Duodenal mucosa (tissue), 2 donors: Measurements from ENCODE around the gene PTPRJ.

ENCODE experiments used
- H3K27ac ChIP-seq: one replicate; pipeline ENCODE4 v1.7.0; 2013; ENCODE audit warnings: low read depth, low read length
- H3K27me3 ChIP-seq, 2 donors: one replicate each; pipeline ENCODE4 v1.7.0; 2013; ENCODE audit warnings: low read length in 2 of 2, control low read depth in 1 of 2; ENCODE audit not compliant: insufficient read depth in 2 of 2, control insufficient read depth in 1 of 2
- H3K36me3 ChIP-seq, 2 donors: one replicate each; pipeline ENCODE4 v1.7.0; 2013; ENCODE audit warnings: low read length in 2 of 2, control low read depth in 1 of 2; ENCODE audit not compliant: insufficient read depth in 2 of 2, control insufficient read depth in 1 of 2
- H3K4me1 ChIP-seq, 2 donors: one replicate each; pipeline ENCODE4 v1.7.0; 2013; ENCODE audit warnings: low read length in 2 of 2, control low read depth in 1 of 2; ENCODE audit not compliant: insufficient read depth in 2 of 2, control insufficient read depth in 1 of 2
- H3K4me3 ChIP-seq, 2 donors: one replicate each; pipeline ENCODE4 v1.7.0; 2013; ENCODE audit warnings: low read length in 2 of 2, low read depth in 1 of 2
- H3K9ac ChIP-seq, 2 donors: one replicate each; pipeline ENCODE4 v1.7.0; 2013; ENCODE audit warnings: low read length in 2 of 2, low read depth in 1 of 2
- H3K9me3 ChIP-seq, 2 donors: one replicate each; pipeline ENCODE4 v1.7.0; 2013; ENCODE audit warnings: low read length in 2 of 2, control low read depth in 1 of 2; ENCODE audit not compliant: control insufficient read depth in 1 of 2

PTPRJ gene

DNA sequence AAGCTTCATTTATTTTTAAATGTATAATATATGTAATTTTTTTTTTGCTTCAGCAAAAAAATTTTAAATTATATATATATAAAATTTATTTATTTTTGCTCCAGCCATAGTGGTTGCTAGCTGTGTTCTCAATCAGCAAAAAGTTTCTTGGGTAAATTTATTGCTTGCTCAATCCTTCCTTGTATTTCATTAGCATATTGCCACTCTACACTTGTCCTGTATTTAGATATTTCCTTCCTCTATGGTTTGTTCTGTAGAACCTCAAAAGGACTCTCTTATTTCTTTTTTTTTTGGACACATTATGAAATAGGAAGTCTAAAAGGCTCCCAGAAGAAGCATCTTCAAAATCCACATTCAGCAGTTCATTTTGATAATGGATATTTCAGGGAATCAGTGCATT, 2.3 kb downstream of the PTPRJ start:
- H3K27me3 ChIP-seq = no peaks in the 10 kb centered on the region
- H3K9me3 ChIP-seq = no peaks in the 10 kb centered on the region
- H3K4me3 ChIP-seq = no peak overlapping the region
- H3K9ac ChIP-seq = no peak overlapping the region
- H3K27ac ChIP-seq = no peak overlapping the region
- H3K4me1 ChIP-seq = peaks cover 40% of the 10 kb centered on the region in 2 donors
- H3K36me3 ChIP-seq = no peaks in the 10 kb centered on the region

DNA sequence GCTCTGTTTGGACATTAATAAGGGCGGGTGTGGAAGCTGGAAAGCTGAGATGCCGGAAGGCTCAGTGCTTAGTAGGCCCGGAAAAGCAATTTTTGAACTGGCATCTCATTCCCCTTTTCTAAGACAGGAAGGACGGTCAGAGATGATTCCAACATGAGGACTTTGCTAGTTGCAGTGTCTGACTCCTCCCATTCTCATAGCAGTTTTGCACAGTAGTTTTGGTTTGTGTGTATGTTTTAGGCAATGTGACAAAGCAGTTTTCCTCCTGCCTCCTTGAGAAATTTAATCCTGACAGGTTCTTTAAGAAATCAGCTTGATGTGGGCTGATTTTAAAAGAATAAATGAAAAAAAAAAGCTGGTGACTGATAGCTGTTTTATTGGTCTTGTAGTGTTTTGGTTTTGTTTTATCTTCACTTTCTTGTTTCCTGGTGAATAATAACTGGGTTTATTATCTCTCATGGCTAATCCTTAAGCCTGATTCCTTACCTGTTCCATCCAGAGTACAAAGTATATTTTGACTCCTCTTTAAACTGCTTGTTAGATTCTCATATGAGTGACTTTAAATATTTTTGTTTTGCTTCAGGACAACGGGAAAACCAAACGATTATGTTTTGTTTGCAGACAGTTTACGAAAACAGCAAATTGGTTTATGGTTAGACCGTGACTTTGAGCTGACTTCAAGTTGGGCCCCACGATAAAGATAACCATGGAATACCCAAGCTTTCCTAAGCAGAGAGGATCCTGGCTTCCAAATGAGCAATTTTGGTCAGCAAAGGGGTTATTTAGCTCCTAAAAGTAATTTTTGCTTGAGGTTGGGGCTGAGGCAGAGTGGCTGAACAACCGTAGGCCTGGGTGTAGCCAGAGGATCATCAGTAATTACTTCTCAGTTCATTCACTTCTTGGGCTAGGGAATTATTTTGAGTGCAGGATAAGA, 3.4 kb downstream of the PTPRJ start:
- Histone ChIP-seq H3K27ac (peak overlapping the region; percentile 4), H3K9me3 (no peaks in the 10 kb centered on the region), H3K4me3 (peak overlapping the region in 1 of 2 donors; percentile 51), H3K27me3 (no peaks in the 10 kb centered on the region), H3K9ac (peak overlapping the region in 1 of 2 donors; percentile 34), H3K36me3 (no peaks in the 10 kb centered on the region), H3K4me1 (peaks cover 49 to 51% of the 10 kb centered on the region in 2 donors)

DNA sequence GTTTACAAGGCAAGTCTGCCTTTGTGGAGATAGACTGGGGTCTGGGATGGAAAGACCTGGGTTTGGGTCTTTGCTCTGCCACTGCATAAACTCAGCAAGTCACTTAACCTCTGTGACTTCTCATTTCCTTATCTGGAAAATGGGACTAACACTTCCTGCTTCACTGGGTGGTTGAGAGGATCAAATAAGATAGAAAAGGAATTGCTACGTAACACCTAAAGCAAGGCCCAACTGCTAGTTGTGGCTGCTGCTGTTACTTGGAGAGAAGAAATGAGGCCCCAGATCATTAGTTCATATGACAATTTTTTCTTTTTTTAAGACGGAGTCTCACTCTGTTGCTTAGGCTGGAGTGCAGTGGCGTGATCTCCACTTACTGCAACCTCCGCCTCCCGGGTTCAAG, 5.9 kb downstream of the PTPRJ start:
- Histone ChIP-seq H3K27me3 (no peaks in the 10 kb centered on the region), H3K4me1 (peaks cover 43 to 55% of the 10 kb centered on the region in 2 donors), H3K9ac (no peak overlapping the region), H3K36me3 (no peaks in the 10 kb centered on the region), H3K9me3 (no peaks in the 10 kb centered on the region), H3K4me3 (no peak overlapping the region), H3K27ac (peak overlapping the region; percentile 13)

DNA sequence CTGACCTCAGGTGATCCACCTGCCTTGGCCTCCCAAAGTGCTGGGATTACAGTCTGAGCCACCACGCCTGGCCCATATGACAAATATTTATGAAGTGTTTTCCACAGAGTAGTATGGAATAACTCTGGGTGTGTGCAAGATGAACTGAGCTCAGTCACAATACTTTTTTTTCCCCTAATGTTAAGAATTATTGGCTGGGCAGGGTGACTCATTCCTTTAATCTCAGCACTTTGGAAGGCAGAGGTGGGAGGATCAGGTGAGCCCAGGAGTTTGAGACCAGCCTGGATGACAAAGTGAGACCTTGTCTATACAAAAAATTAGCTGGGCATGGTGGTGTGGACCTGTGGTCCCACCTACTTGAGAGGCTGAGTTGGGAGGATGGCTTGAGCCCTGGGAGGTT, 6.4 kb downstream of the PTPRJ start:
- H3K36me3 ChIP-seq = no peaks in the 10 kb centered on the region
- H3K27ac ChIP-seq = peak overlapping the region; percentile 13
- H3K27me3 ChIP-seq = no peaks in the 10 kb centered on the region
- H3K4me1 ChIP-seq = peaks cover 44 to 58% of the 10 kb centered on the region in 2 donors
- no peak overlapping the region for H3K9ac ChIP-seq
- H3K4me3 ChIP-seq = no peak overlapping the region
- H3K9me3 ChIP-seq = no peaks in the 10 kb centered on the region

DNA sequence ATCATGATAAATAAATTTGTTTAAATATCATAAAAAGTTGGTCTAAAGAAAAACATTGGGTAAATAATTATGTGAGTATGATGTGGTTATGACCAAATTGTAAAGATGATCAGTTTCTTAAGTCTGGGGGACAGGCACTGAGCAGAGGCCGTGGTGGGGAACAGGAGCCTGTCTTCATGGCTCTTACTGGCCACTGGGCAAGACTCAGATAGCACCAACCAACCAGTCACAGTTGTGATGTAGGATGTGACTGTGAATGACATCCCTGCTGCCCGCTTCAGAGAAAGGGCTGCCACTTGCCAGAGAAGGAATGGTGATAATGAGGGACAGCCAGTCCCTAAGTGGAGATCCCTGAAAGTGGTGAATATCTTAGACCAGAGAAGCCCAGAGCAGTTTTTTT, 7.0 kb downstream of the PTPRJ start:
- H3K27me3 ChIP-seq = no peaks in the 10 kb centered on the region
- H3K4me3 ChIP-seq = peak overlapping the region; percentile 7 to 38
- no peaks in the 10 kb centered on the region for H3K9me3 ChIP-seq
- H3K36me3 ChIP-seq = no peaks in the 10 kb centered on the region
- H3K9ac ChIP-seq = peak overlapping the region in 1 of 2 donors; percentile 44
- peak overlapping the region; percentile 30 for H3K27ac ChIP-seq
- peaks cover 39 to 52% of the 10 kb centered on the region in 2 donors for H3K4me1 ChIP-seq

DNA sequence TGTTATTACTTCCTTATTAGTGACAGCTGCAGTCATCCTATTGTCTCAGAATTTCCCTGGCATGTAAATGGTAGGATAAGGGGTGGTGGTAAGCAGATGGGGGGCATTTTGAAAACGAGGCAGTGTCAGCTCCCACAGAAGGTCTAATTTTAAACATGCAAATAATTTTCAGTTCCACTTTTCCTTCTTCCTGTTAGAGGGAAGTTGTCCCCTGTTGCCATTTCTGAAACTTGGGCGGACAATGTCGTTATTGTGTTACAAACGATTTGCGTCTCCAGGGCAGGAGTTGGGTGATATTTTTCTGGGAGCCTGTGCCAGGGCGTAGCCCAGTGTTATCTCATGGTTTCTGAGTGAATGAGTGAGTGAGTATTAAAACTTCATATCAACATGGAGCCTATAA, 7.4 kb downstream of the PTPRJ start:
- peak overlapping the region in 1 of 2 donors; percentile 44 for H3K9ac ChIP-seq
- peak overlapping the region; percentile 30 for H3K27ac ChIP-seq
- H3K36me3 ChIP-seq = no peaks in the 10 kb centered on the region
- H3K4me3 ChIP-seq = peak overlapping the region; percentile 7 to 38
- H3K4me1 ChIP-seq = peaks cover 39 to 49% of the 10 kb centered on the region in 2 donors
- no peaks in the 10 kb centered on the region for H3K27me3 ChIP-seq
- no peaks in the 10 kb centered on the region for H3K9me3 ChIP-seq

DNA sequence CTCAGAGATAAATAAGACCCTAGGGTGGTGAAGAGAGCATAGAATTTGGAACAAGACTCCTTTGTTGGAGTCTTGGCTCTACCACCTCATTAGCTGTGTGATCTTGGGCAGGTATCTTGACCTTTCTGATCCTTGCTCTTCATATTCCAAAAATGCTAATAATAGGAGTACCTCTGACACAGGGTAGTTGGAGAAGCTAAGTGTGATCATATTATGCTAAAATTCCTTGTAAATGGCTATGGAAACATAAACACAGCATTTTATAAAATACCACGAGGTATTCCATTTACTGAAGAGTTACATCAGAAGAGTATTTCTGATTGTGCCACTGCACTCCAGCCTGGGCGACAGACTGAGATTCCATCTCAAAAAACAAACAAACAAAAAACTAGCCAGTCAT, 9.4 kb downstream of the PTPRJ start:
- H3K9ac ChIP-seq = no peak overlapping the region
- no peak overlapping the region for H3K27ac ChIP-seq
- H3K4me1 ChIP-seq = peaks cover 30 to 35% of the 10 kb centered on the region in 2 donors

DNA sequence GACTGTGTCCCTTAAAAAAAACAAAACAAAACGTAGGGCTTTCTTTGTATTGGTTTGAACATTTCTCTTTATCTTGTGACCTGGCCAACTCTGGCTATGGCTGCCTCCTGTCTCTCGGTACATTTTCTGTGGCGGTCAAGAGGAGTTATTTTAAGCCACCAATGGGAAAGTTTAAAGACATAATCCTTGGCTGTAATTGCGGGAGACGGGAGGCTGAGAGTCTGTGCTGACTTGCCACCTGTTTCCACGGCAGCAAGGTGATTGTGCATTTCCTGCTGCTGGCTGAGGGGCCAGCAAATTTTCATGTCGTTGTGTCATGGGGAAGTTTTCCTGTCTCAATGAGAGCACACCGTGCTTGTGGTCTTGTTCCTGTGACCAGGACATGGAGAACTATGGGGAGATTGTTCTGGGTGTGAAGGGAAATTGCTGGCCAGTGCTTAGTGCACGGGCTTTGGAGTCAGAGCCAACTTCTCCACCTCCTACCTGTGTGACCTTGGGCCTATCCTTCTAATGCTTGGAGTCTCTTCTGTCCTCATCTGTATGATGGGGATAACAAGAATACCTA, 11.0 kb downstream of the PTPRJ start:
- Histone ChIP-seq H3K27ac (peak overlapping the region; percentile 26), H3K9ac (peak overlapping the region in 1 of 2 donors; percentile 51)

More for the DNA sequence above, 9.4 kb downstream of the PTPRJ start:
- Histone ChIP-seq H3K9me3 (no peaks in the 10 kb centered on the region), H3K4me3 (no peak overlapping the region), H3K36me3 (no peaks in the 10 kb centered on the region), H3K27me3 (no peaks in the 10 kb centered on the region)

DNA sequence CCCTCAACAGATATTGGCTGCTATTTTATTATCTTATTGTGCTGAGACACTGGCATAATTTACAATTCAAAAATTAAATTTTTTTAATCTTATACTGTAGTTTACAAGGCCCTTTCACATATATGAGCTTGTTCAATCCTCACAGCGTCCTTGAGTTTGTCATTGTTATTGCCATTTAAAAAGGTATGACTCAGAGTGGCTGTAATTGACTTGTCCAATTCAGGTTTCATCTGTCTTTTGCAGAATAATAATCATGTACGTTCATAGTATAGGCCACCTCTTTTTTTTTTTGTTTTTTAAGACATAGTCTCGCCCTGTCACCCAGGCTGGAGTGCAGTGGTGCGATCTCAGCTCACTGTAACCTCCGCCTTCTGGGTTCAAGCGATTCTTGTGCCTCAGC, 11.5 kb downstream of the PTPRJ start:
- Histone ChIP-seq H3K27ac (no peak overlapping the region), H3K4me1 (peaks cover 30 to 37% of the 10 kb centered on the region in 2 donors)

More for the DNA sequence above, 11.0 kb downstream of the PTPRJ start:
- H3K9me3 ChIP-seq = no peaks in the 10 kb centered on the region
- peak overlapping the region in 1 of 2 donors; percentile 49 for H3K4me3 ChIP-seq
- H3K27me3 ChIP-seq = no peaks in the 10 kb centered on the region
- peaks cover 33 to 38% of the 10 kb centered on the region in 2 donors for H3K4me1 ChIP-seq
- no peaks in the 10 kb centered on the region for H3K36me3 ChIP-seq

More for the DNA sequence above, 11.5 kb downstream of the PTPRJ start:
- H3K9ac ChIP-seq = no peak overlapping the region
- H3K36me3 ChIP-seq = no peaks in the 10 kb centered on the region
- H3K27me3 ChIP-seq = no peaks in the 10 kb centered on the region
- H3K4me3 ChIP-seq = no peak overlapping the region
- no peaks in the 10 kb centered on the region for H3K9me3 ChIP-seq
